Measurements from ENCODE around the gene AMER2. TPM values are rescaled to one million over a fixed set of nuclear protein-coding genes. Genes with fewer than 3 reads are reported as not detected.

AMER2 gene, protein sequence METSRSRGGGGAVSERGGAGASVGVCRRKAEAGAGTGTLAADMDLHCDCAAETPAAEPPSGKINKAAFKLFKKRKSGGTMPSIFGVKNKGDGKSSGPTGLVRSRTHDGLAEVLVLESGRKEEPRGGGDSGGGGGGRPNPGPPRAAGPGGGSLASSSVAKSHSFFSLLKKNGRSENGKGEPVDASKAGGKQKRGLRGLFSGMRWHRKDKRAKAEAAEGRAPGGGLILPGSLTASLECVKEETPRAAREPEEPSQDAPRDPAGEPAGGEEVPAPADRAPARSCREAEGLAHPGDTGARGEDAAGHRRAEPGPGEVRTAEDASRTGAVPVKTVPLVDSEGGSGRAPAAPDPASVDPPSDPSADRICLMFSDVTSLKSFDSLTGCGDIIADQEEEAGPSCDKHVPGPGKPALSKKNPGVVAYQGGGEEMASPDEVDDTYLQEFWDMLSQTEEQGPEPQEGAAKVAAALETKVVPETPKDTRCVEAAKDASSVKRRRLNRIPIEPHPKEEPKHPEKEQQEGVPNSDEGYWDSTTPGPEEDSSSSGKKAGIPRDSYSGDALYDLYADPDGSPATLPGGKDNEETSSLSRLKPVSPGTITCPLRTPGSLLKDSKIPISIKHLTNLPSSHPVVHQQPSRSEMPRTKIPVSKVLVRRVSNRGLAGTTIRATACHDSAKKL
- total RNA-seq = under 1 TPM; under 0.01 TPM

DNA sequence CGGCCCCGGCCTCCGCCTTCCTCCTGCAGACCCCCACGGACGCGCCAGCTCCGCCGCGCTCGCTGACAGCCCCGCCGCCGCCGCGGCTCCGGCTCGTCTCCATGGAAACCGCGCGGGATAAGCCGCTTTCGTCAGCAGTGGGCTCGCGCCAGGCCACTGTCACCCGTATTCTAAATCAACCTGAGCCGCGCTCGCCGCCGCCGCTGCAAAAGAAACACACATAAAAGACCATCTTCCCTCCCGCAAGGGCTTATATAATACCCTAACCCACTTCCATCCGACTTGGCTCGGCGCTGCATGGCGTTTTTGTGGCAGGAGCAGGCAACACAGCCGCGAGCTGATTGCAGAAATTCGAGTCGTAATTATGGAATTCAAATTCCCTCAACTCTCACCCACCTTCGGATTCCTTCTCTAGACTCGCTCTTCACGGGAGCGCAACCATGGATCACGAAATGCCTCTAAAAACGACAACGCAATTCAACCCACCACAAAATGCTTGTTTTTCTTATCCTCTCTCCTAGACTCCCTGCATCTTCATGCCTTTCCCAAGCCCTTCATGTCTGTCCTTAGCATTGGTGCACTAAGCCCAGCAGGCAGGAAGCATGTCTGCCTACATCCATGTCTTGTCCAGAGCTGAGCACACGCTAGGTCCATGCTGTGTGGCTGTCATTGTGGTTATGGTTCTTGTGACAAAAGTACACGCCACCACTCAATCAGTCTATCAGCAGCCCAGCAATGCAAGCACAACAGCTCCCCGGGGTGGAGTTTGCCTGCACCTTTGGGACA, at the start of gene AMER2:
Gene AMER2, minus strand, starts transcription at position 772 of the 786 bp plus-strand sequence. Its CDS starts 669 bp downstream, at position 103.

Small RNA genes within 50 kb of the gene (small RNA-seq; reads per million reads assigned to genes)
- gene AL359757.1 (0 reads per million in 2 donors), gene AL359757.2 (0 reads per million in 2 donors)

Other genes starting within 250 kb of the AMER2 start
- under 1 TPM; under 0.01 TPM for gene PABPC3, start 76.2 kb downstream of the AMER2 start, total RNA-seq
- gene MTMR6, start 115.2 kb upstream of the AMER2 start, total RNA-seq = 10 to 100 TPM; 26.2 to 32.0 TPM
- 10 to 100 TPM; 48.9 to 85.6 TPM for gene NUP58, start 129.3 kb upstream of the AMER2 start, total RNA-seq
- under 1 TPM; 0.67 to 0.69 TPM for gene ATP8A2, start 199.7 kb upstream of the AMER2 start, total RNA-seq

All from melanocyte of skin (primary cell).